GM18909 (cell line): ENCODE data around the gene FCER1G.

Experiments used
- ATAC-seq: cut with Tn5 transposase; IDR thresholded peaks from one replicate; pipeline ENCODE4 v1.9.1; 2021; ENCODE audit warnings: mild to moderate bottlenecking; ENCODE audit not compliant: unreplicated experiment, poor library complexity

Gene FCER1G

GRCh38 chr1:161185732-161186311, 29.3 kb upstream of the FCER1G start:
- peak; percentile 21 for ATAC-seq

- ATAC-seq = no peak
These were observed 27.8 kb upstream of the FCER1G start for GRCh38 chr1:161187311-161187710.

GRCh38 chr1:161188381-161188780, 26.7 kb upstream of the FCER1G start:
- no peak for ATAC-seq

GRCh38 chr1:161189036-161189435, 26.1 kb upstream of the FCER1G start:
- no peak for ATAC-seq

- ATAC-seq = no peak
These were observed 24.1 kb upstream of the FCER1G start for GRCh38 chr1:161190962-161191521.

GRCh38 chr1:161191971-161192370, 23.1 kb upstream of the FCER1G start:
- no peak for ATAC-seq

GRCh38 chr1:161192476-161193465, 22.3 kb upstream of the FCER1G start:
- ATAC-seq = no peak

- no peak for ATAC-seq
These were observed 21.4 kb upstream of the FCER1G start for GRCh38 chr1:161193561-161194235.

- ATAC-seq = peak; percentile 56
These were observed 19.9 kb upstream of the FCER1G start for GRCh38 chr1:161195171-161195570.

- no peak for ATAC-seq
These were observed 19.0 kb upstream of the FCER1G start for GRCh38 chr1:161196111-161196510.

GRCh38 chr1:161196521-161197451, 18.3 kb upstream of the FCER1G start:
- ATAC-seq = no peak

- ATAC-seq = no peak
These were observed 17.4 kb upstream of the FCER1G start for GRCh38 chr1:161197560-161198193.

- ATAC-seq = no peak
These were observed 16.8 kb upstream of the FCER1G start for GRCh38 chr1:161198194-161198896.

GRCh38 chr1:161198897-161199431, 16.1 kb upstream of the FCER1G start, which contains the start of gene ADAMTS4:
Gene ADAMTS4, minus strand, starts transcription at chr1:161199054. Its CDS starts 427 bp downstream, at chr1:161198627.
- ATAC-seq = no peak

- ATAC-seq = no peak
These were observed 15.5 kb upstream of the FCER1G start for GRCh38 chr1:161199506-161200139.

- ATAC-seq = no peak
These were observed 14.6 kb upstream of the FCER1G start for GRCh38 chr1:161200421-161200991.
